Esophagus (tissue), 2 donors: ENCODE results near the gene RNF39. TPM values are rescaled to one million over a fixed set of nuclear protein-coding genes. Genes with fewer than 3 reads are reported as not detected.
"Not testable (repeated sequence)": the region's sequence is repeated elsewhere in the genome, so short reads cannot be mapped to it uniquely, and the experiment has no call there.

ENCODE experiments used
- H3K27ac ChIP-seq, 2 donors: one replicate each; pipeline ENCODE4 v1.5.1; 2013; ENCODE audit warnings: low read depth in 2 of 2, mild to moderate bottlenecking in 2 of 2, inconsistent platforms in 1 of 2, low read length in 1 of 2, moderate library complexity in 1 of 2
- H3K27me3 ChIP-seq, 2 donors: one replicate each; pipeline ENCODE4 v1.6.1; 2013; ENCODE audit warnings: low read length in 2 of 2, control low read depth in 1 of 2, mild to moderate bottlenecking in 1 of 2; ENCODE audit not compliant: insufficient read depth in 2 of 2, control insufficient read depth in 1 of 2
- H3K36me3 ChIP-seq, 2 donors: one replicate each; pipeline ENCODE4 v1.6.1; 2013; ENCODE audit warnings: low read length in 1 of 2; ENCODE audit not compliant: control insufficient read depth in 2 of 2, insufficient read depth in 2 of 2
- H3K4me1 ChIP-seq, 2 donors: one replicate each; pipeline ENCODE4 v1.6.1; 2013; ENCODE audit warnings: low read length in 1 of 2; ENCODE audit not compliant: control insufficient read depth in 2 of 2, insufficient read depth in 2 of 2
- H3K4me3 ChIP-seq, 2 donors: one replicate each; pipeline ENCODE4 v1.5.1; 2013; ENCODE audit warnings: low read length in 2 of 2, mild to moderate bottlenecking in 2 of 2, low read depth in 1 of 2, moderate library complexity in 1 of 2
- H3K9me3 ChIP-seq, 2 donors: one replicate each; pipeline ENCODE4 v1.6.1; 2013; ENCODE audit warnings: mild to moderate bottlenecking in 2 of 2, low read depth in 1 of 2, low read length in 1 of 2, moderate library complexity in 1 of 2; ENCODE audit not compliant: control insufficient read depth in 2 of 2, insufficient read depth in 1 of 2
- WGBS, 2 donors: extraction: QIAGEN DNeasy Blood & Tissue Kit; methylation state at CpG; one replicate each; pipeline ENCODE4 v1.1.7; 2013; 5-methylcytosine and 5-hydroxymethylcytosine counted together
- polyA plus RNA-seq, 2 donors: library from polyadenylated mRNA; stranded (reverse); fragments of 200-250 nt; gene quantifications; one replicate each; pipeline ENCODE4 v1.2.3, GENCODE V29; 2013
- donor health status: healthy with polysubstance abuse.
- donor health status: Bipolar disorder and iron deficiency.

The RNF39 gene
- polyA plus RNA-seq, 2 donors = 11.8 to 15.6 TPM

DNA sequence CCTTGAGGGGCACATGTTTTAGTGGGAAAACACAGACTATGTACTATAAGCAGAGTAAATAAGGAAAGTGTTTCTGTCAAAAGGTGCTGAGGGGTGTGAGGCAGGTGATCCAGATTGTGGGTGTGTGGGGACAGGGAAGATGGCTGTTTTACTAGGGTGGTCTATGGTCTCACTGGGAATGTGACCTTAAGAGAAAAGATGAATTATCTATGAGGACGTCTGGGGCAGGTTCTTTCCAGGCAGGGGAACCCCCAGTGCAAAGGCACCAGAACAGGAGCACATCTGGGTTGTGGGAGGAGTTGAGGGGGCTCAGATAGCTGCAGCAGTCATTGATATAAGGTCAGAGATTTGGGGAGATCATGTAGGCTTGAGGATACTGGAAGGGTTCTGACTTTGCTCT lies 32.7 kb downstream of the RNF39 start:
- Histone ChIP-seq H3K27me3 (no peaks in the 10 kb centered on the region), H3K36me3 (no peaks in the 10 kb centered on the region), H3K9me3 (no peaks in the 10 kb centered on the region), H3K4me1 (no peaks in the 10 kb centered on the region), H3K4me3 (no peak overlapping the region), H3K27ac (no peak overlapping the region)
- WGBS, 2 donors = 32 to 48% methylated on average over 1 of the region's 1 CpG

DNA sequence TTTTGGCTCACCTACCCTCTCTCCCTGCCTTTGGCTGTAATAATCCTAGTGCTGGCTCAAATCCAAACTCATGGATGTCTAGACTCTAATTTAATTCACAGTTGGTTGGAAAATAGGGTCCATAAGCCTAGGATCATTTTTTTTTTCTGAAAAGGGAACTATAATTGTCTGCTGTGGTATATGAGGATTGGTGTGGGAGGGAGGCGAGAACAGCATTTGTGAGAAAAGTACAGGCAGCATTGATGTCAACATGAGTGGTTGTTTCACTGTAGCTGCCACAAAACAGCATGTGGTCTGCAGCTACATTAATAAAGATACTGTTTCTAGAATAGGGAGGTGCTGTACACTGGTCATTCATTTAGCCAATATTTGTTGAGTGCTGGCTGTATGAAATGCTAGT lies 33.1 kb downstream of the RNF39 start:
- Histone ChIP-seq H3K9me3 (no peaks in the 10 kb centered on the region), H3K4me1 (no peaks in the 10 kb centered on the region), H3K36me3 (no peaks in the 10 kb centered on the region), H3K4me3 (no peak overlapping the region), H3K27ac (no peak overlapping the region), H3K27me3 (no peaks in the 10 kb centered on the region)
- WGBS, 2 donors = 88 to 96% methylated on average over 1 of the region's 1 CpG

DNA sequence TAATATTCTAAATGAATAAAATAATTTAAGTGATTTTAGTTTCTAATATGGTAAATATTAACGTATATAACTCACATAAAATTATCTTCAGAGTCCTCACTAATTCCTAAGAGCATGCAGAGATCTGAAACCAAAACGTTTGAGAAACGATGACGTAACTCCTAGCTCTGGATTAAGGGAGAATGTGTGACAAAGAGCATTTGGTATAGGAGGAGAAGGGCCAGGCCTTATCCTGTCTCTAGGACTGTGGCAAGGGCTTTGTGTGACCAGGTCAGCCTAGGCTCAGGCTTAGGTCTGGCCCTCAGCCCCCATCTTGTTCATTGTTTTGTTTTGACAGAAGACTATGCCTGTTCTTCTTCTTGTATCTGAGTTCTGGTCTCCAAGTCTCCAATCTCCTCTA lies 33.7 kb downstream of the RNF39 start:
- H3K27me3 ChIP-seq = no peaks in the 10 kb centered on the region
- H3K36me3 ChIP-seq = no peaks in the 10 kb centered on the region
- 68 to 76% methylated on average over 4 of the region's 4 CpGs for WGBS, 2 donors
- no peak overlapping the region for H3K27ac ChIP-seq
- H3K4me1 ChIP-seq = no peaks in the 10 kb centered on the region
- H3K9me3 ChIP-seq = no peaks in the 10 kb centered on the region
- H3K4me3 ChIP-seq = no peak overlapping the region

DNA sequence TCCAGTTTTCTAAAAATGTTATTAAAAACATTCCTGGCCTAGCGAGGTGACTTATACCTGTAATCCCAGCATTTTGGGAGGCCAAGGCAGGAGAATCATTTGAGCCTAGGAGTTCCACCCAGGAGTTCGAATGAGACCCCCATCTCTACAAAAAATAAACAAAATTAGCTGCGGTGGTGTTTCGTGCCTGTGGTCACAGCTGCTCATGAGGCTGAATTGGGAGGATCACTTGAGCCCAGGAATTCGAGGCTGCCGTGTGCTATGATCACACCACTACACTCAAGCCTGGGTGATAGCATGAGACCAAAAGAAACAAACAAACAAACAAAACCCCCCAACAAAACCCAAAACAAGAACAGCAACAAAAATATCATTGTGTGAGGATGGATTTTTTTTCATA lies 34.3 kb downstream of the RNF39 start:
- no peaks in the 10 kb centered on the region for H3K27me3 ChIP-seq
- no peak overlapping the region for H3K27ac ChIP-seq
- H3K36me3 ChIP-seq = no peaks in the 10 kb centered on the region
- H3K9me3 ChIP-seq = no peaks in the 10 kb centered on the region
- no peak overlapping the region for H3K4me3 ChIP-seq
- no peaks in the 10 kb centered on the region for H3K4me1 ChIP-seq
- WGBS, 2 donors = 85 to 90% methylated on average over 6 of the region's 6 CpGs

DNA sequence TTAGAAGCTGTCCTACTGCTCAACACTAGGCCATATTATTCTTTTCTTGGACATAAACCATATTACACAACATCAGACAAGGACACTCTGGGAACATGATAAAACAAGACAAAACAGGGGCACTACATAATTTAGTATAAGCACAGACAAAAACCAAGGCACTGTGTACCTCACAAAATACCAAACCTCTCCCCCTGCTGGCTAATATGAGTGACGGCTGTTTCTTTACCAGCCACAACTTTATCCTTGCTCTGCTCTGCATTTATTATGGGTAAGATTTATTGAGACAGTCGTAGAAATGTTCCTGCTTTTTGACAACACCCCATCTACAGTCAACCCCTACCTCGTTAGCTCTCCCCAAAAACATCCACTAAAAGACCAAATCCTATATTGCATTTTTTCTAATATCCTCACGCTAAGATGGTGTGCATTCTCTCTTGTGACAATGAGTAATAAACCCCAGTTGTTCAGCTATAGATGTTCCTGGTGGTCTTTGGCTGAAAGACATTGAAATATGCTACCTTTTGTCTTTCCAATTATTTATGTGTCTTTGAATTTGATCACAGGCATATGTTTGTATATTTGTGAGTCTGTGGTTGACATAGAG lies 38.3 kb downstream of the RNF39 start:
- Histone ChIP-seq H3K4me3 (no peak overlapping the region), H3K27me3 (no peaks in the 10 kb centered on the region), H3K27ac (no peak overlapping the region), H3K4me1 (no peaks in the 10 kb centered on the region), H3K36me3 (peaks cover 0 to 3% of the 10 kb centered on the region in 2 donors), H3K9me3 (no peaks in the 10 kb centered on the region)
- WGBS, 2 donors = 50 to 58% methylated on average over 4 of the region's 4 CpGs

DNA sequence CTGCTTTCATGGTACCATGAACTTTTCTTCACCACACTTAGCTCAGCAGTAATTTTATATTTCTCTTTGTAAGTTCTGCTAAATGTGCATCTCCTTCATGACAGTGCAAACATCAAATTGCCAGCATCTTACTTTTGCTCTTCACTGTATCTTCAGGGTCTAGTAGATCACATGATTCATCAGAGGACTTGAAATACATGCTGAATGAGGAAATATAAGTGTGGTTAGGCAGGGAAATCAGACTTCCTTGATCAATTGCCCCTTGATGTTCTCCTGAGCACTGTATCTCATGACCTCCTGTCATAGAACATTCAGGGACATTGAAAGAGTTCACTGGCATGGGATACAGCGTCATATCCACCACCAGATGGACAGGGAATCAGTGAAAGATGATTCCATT lies 39.8 kb downstream of the RNF39 start:
- no peak overlapping the region for H3K4me3 ChIP-seq
- H3K9me3 ChIP-seq = no peaks in the 10 kb centered on the region
- no peaks in the 10 kb centered on the region for H3K27me3 ChIP-seq
- peaks cover 0 to 3% of the 10 kb centered on the region in 2 donors for H3K36me3 ChIP-seq
- no peaks in the 10 kb centered on the region for H3K4me1 ChIP-seq
- H3K27ac ChIP-seq = no peak overlapping the region
- WGBS, 2 donors = 95 to 96% methylated on average over 1 of the region's 1 CpG

DNA sequence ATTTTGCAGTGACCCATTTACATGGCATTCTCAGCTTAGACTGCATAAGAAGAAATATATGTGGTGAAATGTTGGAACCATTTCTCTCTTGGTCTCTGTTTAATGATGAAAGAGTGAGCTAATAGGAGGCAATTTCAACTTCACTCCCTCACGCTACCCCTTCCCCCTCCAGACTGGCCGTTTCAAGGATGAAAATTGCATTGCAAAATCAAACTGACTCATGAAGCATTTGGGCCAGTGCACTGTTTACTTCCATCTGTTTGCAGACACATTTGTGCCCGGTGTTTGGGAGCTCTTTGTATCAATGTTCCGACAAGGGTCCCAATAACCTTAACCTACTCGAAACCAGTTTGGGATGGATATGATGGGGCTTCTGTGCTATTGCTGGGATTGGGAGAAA lies 42.1 kb downstream of the RNF39 start:
- not testable (repeated sequence) for H3K36me3 ChIP-seq, H3K27me3 ChIP-seq, H3K4me1 ChIP-seq, H3K4me3 ChIP-seq, H3K27ac ChIP-seq, H3K9me3 ChIP-seq
- WGBS, 2 donors = 81 to 89% methylated on average over 5 of the region's 5 CpGs

DNA sequence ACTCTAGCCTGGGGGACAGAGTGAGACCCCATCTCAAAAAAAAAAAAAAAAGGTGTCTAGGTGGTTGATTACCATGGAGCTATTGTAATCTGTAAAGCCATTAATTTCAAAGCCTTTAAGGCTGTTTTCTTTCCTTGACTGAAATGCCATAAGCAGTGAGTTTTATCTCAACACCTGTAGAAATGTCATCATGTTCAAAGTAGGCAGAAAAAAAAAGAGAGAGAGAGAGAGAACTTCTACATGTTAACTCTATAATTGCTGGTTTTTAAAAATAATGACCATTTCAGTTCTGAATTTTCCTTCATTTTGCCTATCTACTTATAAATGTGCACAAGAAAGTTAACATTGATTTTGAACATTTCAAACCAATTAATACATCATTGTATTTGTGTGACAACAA lies 44.2 kb downstream of the RNF39 start:
- Histone ChIP-seq H3K4me1 (no peaks in the 10 kb centered on the region), H3K9me3 (no peaks in the 10 kb centered on the region), H3K36me3 (peaks cover 0 to 3% of the 10 kb centered on the region in 2 donors)

DNA sequence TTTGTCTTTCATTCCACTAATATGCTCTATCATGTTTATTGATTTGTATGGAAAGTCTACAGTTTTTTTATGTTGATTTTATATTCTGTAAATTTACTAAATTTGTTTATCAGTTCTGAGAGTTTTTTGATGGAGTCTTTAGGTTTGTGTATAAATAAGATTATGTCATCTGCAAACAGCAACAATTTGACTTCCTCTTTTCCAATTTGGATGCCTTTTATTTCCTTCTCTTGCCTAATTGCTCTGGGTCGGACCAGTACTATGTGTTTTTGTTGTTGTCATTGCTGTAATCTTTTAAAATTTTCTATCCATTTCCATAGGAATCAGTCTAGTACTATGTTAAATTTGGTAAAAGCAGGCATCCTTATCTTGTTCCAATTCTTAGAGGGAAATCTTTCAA lies 46.0 kb downstream of the RNF39 start:
- H3K9me3 ChIP-seq = no peaks in the 10 kb centered on the region
- 92 to 100% methylated on average over 1 of the region's 1 CpG for WGBS, 2 donors
- H3K36me3 ChIP-seq = peaks cover 0 to under 1% of the 10 kb centered on the region in 2 donors
- no peak overlapping the region for H3K4me3 ChIP-seq
- no peaks in the 10 kb centered on the region for H3K4me1 ChIP-seq
- H3K27me3 ChIP-seq = no peaks in the 10 kb centered on the region
- no peak overlapping the region for H3K27ac ChIP-seq

More for the DNA sequence above, 44.2 kb downstream of the RNF39 start:
- no peaks in the 10 kb centered on the region for H3K27me3 ChIP-seq
- H3K4me3 ChIP-seq = no peak overlapping the region
- H3K27ac ChIP-seq = no peak overlapping the region

DNA sequence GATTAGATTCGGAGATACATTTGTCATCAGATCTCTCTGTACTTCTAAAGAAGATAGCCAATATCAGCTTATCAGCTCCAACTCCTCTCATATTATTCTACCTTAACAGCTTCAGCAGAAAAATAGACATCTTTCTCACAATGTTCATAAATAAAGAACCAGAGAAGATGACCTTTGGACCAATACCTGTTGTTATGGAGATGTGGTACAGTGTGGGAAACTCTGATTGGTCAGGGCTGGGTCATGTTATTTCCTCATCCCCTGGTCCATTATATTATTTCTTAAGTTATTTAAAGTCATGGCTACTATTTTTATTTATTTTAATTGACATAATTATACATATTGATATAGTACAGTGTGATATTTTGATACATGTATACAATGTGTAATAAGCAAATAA lies 50.4 kb downstream of the RNF39 start:
- H3K27ac ChIP-seq = no peak overlapping the region
- WGBS, 2 donors = 48 to 82% methylated on average over 1 of the region's 1 CpG
- no peaks in the 10 kb centered on the region for H3K9me3 ChIP-seq
- no peaks in the 10 kb centered on the region for H3K4me1 ChIP-seq
- H3K4me3 ChIP-seq = no peak overlapping the region
- H3K36me3 ChIP-seq = peaks cover 0 to under 1% of the 10 kb centered on the region in 2 donors
- no peaks in the 10 kb centered on the region for H3K27me3 ChIP-seq
